ENCODE results near the gene KLHL5.

KLHL5 gene

DNA sequence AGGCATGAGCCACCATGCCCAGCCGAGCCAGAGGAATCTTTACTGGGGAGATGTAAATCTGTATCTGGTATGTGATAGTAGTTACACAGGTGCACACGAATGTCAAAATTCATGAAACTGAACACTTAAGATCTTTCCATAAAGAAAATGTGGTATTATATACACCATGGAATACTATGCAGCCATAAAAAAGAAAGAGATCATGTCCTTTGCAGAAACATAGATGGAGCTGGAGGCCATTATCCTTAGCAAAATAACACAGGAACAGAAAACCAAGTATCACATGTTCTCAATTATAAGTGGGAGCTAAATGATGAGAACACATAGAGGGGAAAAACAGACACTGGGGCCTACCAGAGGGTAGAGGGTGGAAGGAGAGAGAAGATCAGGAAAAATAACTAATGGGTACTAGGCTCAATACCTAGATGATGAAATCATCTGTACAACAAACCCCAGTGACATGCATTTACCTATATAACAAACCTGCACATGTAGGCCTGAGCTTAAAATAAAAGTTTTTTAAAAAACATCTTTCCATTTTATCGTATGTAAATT, 37.6 kb upstream of the KLHL5 start:
- no peaks in the 10 kb centered on the region for H3K9me3 ChIP-seq (ENCODE audit: control insufficient read depth, insufficient read depth, low read length)
- no peaks in the 10 kb centered on the region; the same call in 1 of the 2 replicates for H4K20me1 ChIP-seq (ENCODE audit: control insufficient read depth, insufficient read depth, low read depth, low read length)
- H3K4me3 ChIP-seq (ENCODE audit: low read length) = no peak overlapping the region
- H3K79me2 ChIP-seq (ENCODE audit: control insufficient read depth, low read length) = peaks cover 100% of the 10 kb centered on the region
- H3K4me2 ChIP-seq (ENCODE audit: low read length) = no peak overlapping the region
- H3K4me1 ChIP-seq (ENCODE audit: control insufficient read depth, low read length) = peaks cover 45% of the 10 kb centered on the region
- H3F3A ChIP-seq (ENCODE audit: control insufficient read depth, insufficient read depth) = peaks cover 13% of the 10 kb centered on the region
- no peak overlapping the region for H3K27ac ChIP-seq (ENCODE audit: low read depth, low read length)
- H3K27me3 ChIP-seq (ENCODE audit: control insufficient read depth, low read length) = no peaks in the 10 kb centered on the region
- TF ChIP-seq, protein P1, sequence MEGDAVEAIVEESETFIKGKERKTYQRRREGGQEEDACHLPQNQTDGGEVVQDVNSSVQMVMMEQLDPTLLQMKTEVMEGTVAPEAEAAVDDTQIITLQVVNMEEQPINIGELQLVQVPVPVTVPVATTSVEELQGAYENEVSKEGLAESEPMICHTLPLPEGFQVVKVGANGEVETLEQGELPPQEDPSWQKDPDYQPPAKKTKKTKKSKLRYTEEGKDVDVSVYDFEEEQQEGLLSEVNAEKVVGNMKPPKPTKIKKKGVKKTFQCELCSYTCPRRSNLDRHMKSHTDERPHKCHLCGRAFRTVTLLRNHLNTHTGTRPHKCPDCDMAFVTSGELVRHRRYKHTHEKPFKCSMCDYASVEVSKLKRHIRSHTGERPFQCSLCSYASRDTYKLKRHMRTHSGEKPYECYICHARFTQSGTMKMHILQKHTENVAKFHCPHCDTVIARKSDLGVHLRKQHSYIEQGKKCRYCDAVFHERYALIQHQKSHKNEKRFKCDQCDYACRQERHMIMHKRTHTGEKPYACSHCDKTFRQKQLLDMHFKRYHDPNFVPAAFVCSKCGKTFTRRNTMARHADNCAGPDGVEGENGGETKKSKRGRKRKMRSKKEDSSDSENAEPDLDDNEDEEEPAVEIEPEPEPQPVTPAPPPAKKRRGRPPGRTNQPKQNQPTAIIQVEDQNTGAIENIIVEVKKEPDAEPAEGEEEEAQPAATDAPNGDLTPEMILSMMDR (IDR thresholded peaks at IDR 0.05; ENCODE audit: low read depth, low read length, poor library complexity, severe bottlenecking) = no peak
- no peak for TF ChIP-seq EZH2phosphoT487 (IDR thresholded peaks at IDR 0.05; ENCODE audit: borderline replicate concordance, low read length)
- H3K9me2 ChIP-seq (replicated peaks; ENCODE audit: control insufficient read depth, low read length) = no peaks in the 10 kb centered on the region
- H3K36me3 ChIP-seq (ENCODE audit: control insufficient read depth, low read length) = peaks cover 81% of the 10 kb centered on the region

DNA sequence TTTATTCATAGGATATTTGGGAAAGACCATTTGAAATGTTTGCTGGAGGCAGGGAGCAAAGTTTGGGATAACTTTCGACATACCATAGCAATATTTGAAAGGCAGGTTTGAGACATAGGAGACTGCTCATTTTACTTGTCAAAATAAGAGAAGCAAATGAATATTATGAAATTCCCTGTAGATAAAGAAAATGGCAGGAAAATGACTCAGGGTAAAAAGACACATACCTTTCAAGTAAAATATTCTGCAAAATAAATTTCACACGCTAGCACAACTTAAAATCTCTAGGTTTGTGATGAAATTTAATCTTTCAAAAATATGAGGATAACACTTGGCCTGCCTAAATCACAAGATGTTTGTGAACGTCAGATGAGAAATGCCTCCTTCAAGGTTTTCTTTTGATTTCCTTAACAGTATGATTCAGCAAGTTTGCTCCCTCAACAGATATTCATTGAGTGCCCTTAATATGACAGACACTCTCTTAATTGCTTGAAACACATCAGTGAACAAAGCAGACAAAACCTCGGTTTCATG, 36.4 kb upstream of the KLHL5 start:
- Histone ChIP-seq H3K9me3 (ENCODE audit: control insufficient read depth, insufficient read depth, low read length) (no peaks in the 10 kb centered on the region), H3K27ac (ENCODE audit: low read depth, low read length) (no peak overlapping the region), H3K4me1 (ENCODE audit: control insufficient read depth, low read length) (peaks cover 38% of the 10 kb centered on the region), H3K27me3 (ENCODE audit: control insufficient read depth, low read length) (no peaks in the 10 kb centered on the region), H3K4me2 (ENCODE audit: low read length) (0 out of 2 replicates have a peak overlapping the region, but pooled peaks have one; percentile 6), H3F3A (ENCODE audit: control insufficient read depth, insufficient read depth) (peaks cover 13% of the 10 kb centered on the region), H3K4me3 (ENCODE audit: low read length) (no peak overlapping the region), H4K20me1 (ENCODE audit: control insufficient read depth, insufficient read depth, low read depth, low read length) (no peaks in the 10 kb centered on the region; the same call in 1 of the 2 replicates), H3K79me2 (ENCODE audit: control insufficient read depth, low read length) (peaks cover 97% of the 10 kb centered on the region), H3K9me2 (replicated peaks; ENCODE audit: control insufficient read depth, low read length) (no peaks in the 10 kb centered on the region), H3K36me3 (ENCODE audit: control insufficient read depth, low read length) (peaks cover 78% of the 10 kb centered on the region)
- TF ChIP-seq, protein P1 (IDR thresholded peaks at IDR 0.05; ENCODE audit: low read depth, low read length, poor library complexity, severe bottlenecking) = no peak
- TF ChIP-seq EZH2phosphoT487 (IDR thresholded peaks at IDR 0.05; ENCODE audit: borderline replicate concordance, low read length) = no peak

DNA sequence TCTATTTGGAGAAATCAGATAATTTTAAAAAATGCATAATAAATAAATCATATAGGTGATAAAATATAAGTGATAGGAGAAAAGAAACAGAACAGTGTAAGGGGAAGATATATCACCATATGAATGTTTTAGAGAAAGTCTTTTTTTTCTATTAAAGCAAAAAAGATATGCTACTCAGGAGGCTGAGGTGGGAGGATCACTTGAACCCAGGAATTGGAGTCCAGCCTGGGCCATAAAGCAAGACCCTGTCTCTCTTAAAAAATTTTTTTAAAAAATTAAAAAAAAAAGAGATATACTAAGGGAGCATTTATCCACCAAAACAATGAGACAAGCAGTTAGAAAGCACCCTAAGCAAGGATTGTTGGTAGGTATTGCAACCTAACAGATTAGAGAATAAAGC, 35.9 kb upstream of the KLHL5 start:
- TF ChIP-seq, protein P1 (IDR thresholded peaks at IDR 0.05; ENCODE audit: low read depth, low read length, poor library complexity, severe bottlenecking) = no peak
- no peak for TF ChIP-seq EZH2phosphoT487 (IDR thresholded peaks at IDR 0.05; ENCODE audit: borderline replicate concordance, low read length)
- Histone ChIP-seq H3K9me2 (replicated peaks; ENCODE audit: control insufficient read depth, low read length) (no peaks in the 10 kb centered on the region), H3K4me1 (ENCODE audit: control insufficient read depth, low read length) (peaks cover 38% of the 10 kb centered on the region), H3K27ac (ENCODE audit: low read depth, low read length) (0 out of 2 replicates have a peak overlapping the region, but pooled peaks have one; percentile 95), H3K36me3 (ENCODE audit: control insufficient read depth, low read length) (peaks cover 78% of the 10 kb centered on the region), H3F3A (ENCODE audit: control insufficient read depth, insufficient read depth) (peaks cover 17% of the 10 kb centered on the region), H3K27me3 (ENCODE audit: control insufficient read depth, low read length) (no peaks in the 10 kb centered on the region; the same call in 1 of the 2 replicates), H3K9me3 (ENCODE audit: control insufficient read depth, insufficient read depth, low read length) (no peaks in the 10 kb centered on the region), H3K4me2 (ENCODE audit: low read length) (peak overlapping the region; percentile 82), H4K20me1 (ENCODE audit: control insufficient read depth, insufficient read depth, low read depth, low read length) (no peaks in the 10 kb centered on the region; the same call in 1 of the 2 replicates), H3K4me3 (ENCODE audit: low read length) (no peak overlapping the region), H3K79me2 (ENCODE audit: control insufficient read depth, low read length) (peaks cover 97% of the 10 kb centered on the region)
